Large intestine (tissue), 3 donors: ENCODE measurements around the gene S100Z. TPM values are rescaled to one million over a fixed set of nuclear protein-coding genes. Genes with fewer than 3 reads are reported as not detected.
"Not testable (repeated sequence)": the region's sequence is repeated elsewhere in the genome, so short reads cannot be mapped to it uniquely, and the experiment has no call there.

ENCODE experiments used
- DNase-seq, 2 donors: peaks; one replicate each; pipeline versions ENCODE4 v3.0.0 to v3.0.0-alpha.2; 2013
- H3K27ac ChIP-seq: one replicate; pipeline ENCODE4 v1.5.1; 2013; ENCODE audit warnings: low read length
- H3K27me3 ChIP-seq: 2 replicates; pipeline ENCODE4 v1.6.1; 2013; ENCODE audit warnings: low read length; ENCODE audit not compliant: control insufficient read depth, insufficient read depth
- H3K36me3 ChIP-seq: 2 replicates; pipeline ENCODE4 v1.6.1; 2013; ENCODE audit warnings: low read length; ENCODE audit not compliant: control insufficient read depth, insufficient read depth
- H3K4me1 ChIP-seq: one replicate; pipeline ENCODE4 v1.6.1; 2013; ENCODE audit warnings: low read length; ENCODE audit not compliant: control insufficient read depth, insufficient read depth
- H3K4me3 ChIP-seq: one replicate; pipeline ENCODE4 v1.5.1; 2013; ENCODE audit warnings: low read length
- H3K9me3 ChIP-seq: one replicate; pipeline ENCODE4 v1.6.1; 2013; ENCODE audit warnings: mild to moderate bottlenecking, low read depth, low read length, moderate library complexity; ENCODE audit not compliant: control insufficient read depth
- WGBS: methylation state at CpG from one replicate; pipeline ENCODE4 v1.1.5; 2013; ENCODE audit warnings: low lambda C conversion rate; ENCODE audit not compliant: insufficient coverage; 5-methylcytosine and 5-hydroxymethylcytosine counted together
- polyA plus RNA-seq: library from polyadenylated mRNA; unstranded; fragments of 120-200 nt; gene quantifications from one replicate; pipeline ENCODE4 v1.2.1, GENCODE V29; 2013

Gene S100Z
- polyA plus RNA-seq, 1 donor = 0.51 TPM

DNA sequence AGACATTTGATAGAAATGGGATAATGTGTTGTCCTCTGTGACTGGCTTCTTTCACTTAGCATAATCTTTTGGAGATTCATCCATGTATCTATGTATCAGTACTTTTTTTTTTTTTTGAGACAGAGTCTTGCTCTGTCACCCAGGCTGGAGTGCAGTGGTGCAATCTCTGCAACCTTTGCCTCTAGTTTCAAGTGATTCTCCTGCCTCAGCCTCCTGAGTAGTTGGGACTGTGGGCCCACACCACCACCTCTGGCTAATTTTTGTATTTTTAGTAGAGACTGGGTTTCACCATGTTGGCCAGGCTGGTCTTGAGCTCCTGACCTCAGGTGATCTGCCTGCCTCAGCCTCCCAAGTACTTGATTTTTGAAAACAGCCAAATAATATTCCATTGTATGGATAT is 23.4 kb upstream of the S100Z start:
- Histone ChIP-seq H3K4me1 (peaks cover 21% of the 10 kb centered on the region), H3K27ac (peak overlapping the region; percentile 48)
- H3K27me3 ChIP-seq, H3K36me3 ChIP-seq, H3K4me3 ChIP-seq, H3K9me3 ChIP-seq: not testable (repeated sequence)
- DNase-seq = peak in 1 of 2 donors; percentile 38

DNA sequence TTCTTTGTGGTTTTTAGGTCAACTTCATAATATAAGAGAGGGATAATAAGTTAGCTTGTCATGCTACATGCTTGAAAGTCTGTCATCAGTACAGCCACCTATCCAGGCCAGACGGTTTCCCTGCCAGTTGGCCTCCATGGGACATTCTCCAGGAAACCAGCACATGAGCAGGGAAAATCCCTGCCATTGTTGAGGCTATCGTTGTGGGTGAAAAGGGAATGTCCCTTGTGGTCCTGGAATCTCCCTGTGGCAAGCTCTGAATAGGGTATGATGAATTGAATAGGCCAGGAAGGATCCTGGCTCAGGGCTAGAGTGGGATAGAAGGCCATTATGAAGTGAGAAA is 18.7 kb upstream of the S100Z start:
- Histone ChIP-seq H3K4me1 (peaks cover 10% of the 10 kb centered on the region), H3K36me3 (peaks cover 28% of the 10 kb centered on the region), H3K4me3 (no peak overlapping the region), H3K27ac (peak overlapping the region; percentile 33), H3K27me3 (no peaks in the 10 kb centered on the region), H3K9me3 (no peaks in the 10 kb centered on the region)
- no CpG with 5 or more reads among the region's 2 CpGs for WGBS
- DNase-seq = no peak

DNA sequence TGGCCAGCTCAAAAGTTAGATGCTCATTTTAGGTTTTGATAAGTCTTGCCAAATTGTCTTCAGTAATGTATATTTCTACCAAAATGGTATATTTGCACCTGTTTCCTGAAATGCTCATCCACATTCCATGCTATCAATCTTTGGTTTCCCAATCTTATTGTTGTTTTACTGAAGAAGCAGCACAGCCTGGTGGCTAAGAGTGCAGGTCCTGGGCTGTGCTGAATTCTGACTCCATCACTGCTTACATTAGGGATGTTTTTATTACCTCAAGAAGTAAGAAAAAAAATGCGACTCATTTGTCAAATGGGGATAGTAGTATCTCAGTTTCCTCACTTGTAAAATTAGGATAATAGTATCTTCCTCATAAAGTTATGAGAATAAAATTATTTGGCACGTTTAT is 13.6 kb upstream of the S100Z start:
- 100% methylated on average over 1 of the region's 2 CpGs for WGBS

DNA sequence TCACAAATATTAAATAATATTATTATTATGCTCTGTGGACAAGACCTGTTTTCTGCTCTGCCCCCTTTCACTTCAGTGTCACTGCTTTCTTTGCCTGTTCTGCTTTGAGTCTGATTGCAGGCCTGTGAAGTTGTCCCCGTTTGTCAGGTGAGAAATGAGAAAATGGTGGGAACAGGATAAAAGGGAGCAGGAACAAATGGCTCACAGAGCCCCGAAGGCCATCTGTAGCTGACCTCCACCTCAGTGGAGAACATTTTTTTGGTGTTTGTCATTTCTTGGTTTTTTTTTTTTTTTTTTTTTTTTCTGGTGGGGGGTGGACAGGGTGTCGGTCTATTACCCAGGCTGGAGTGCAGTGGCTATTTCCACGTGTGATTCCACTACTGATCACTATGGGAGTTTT is 13.2 kb upstream of the S100Z start:
- H3K27me3 ChIP-seq = no peaks in the 10 kb centered on the region
- H3K4me1 ChIP-seq = peaks cover 26% of the 10 kb centered on the region
- H3K36me3 ChIP-seq = peaks cover 24% of the 10 kb centered on the region
- WGBS = no CpG with 5 or more reads among the region's 4 CpGs
- no peak for DNase-seq
- H3K4me3 ChIP-seq = no peak overlapping the region
- H3K27ac ChIP-seq = peak overlapping the region; percentile 78
- no peaks in the 10 kb centered on the region for H3K9me3 ChIP-seq

More for the DNA sequence above, 13.6 kb upstream of the S100Z start:
- Histone ChIP-seq H3K4me1 (peaks cover 26% of the 10 kb centered on the region), H3K9me3 (no peaks in the 10 kb centered on the region), H3K27ac (no peak overlapping the region), H3K36me3 (peaks cover 24% of the 10 kb centered on the region), H3K4me3 (no peak overlapping the region), H3K27me3 (no peaks in the 10 kb centered on the region)
- DNase-seq = no peak

DNA sequence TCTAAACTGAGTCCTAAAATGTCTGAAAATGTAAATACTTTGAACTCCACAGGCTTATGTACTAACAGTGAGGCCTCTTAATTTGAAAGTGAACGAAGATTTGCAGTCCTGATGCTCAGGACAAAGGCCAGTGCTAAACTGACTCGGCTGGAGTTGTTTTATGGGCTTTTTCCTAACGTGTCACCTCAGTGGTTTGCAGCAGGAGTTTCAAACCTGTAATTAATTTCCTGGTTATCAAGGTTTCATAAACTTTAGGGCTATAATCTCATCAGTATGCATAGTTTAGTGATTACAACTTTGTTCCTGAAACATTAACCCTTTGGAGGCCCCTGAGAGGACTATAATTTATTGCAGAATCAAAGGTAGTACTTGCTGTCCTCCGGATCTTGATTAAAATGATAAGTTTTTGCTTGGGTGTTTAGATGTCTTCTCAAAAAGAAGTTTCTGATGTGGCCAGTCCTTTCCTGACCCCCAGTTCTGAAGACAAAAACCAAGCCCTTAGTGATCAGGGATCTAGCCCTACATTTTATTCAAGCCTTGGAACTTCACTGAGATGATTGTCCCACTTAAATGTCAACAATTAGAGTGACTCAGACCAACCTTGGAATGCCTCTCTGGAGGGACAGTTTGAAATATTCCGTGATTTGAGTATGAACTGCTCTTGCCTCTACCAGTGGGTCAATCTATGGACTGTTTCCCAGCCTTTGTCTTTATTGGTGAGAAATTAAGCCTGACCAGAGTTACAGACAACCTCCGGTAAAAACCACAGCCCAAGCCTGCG is 11.1 kb upstream of the S100Z start:
- Histone ChIP-seq H3K4me3 (no peak overlapping the region), H3K4me1 (peaks cover 26% of the 10 kb centered on the region), H3K27ac (peak overlapping the region; percentile 87), H3K9me3 (no peaks in the 10 kb centered on the region), H3K27me3 (no peaks in the 10 kb centered on the region), H3K36me3 (peaks cover 12% of the 10 kb centered on the region)
- WGBS = no CpG with 5 or more reads among the region's 7 CpGs
- DNase-seq = peak; percentile 90 to 95

DNA sequence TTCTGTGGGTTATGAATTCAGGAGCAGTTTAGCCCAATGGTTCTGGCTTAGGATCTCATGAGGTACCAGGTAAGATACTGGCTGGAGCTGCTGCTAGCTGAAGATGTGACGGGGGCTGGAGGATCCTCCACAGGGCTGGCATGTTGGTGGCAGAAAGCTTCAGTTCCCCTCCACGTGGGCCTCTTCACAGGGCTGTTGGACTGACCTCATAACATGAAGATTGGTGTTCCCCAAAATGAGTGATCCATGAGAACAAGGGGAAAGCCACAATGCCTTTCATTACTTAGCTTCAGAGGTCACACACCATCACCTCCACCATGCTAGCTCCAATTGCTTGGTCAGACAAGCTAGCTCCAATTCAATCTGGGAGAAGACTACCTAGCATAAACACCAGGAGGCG is 8.5 kb upstream of the S100Z start:
- H3K4me1 ChIP-seq = peaks cover 26% of the 10 kb centered on the region
- 100% methylated on average over 1 of the region's 3 CpGs for WGBS
- H3K4me3 ChIP-seq = no peak overlapping the region
- H3K27ac ChIP-seq = no peak overlapping the region
- H3K27me3 ChIP-seq = no peaks in the 10 kb centered on the region
- no peaks in the 10 kb centered on the region for H3K36me3 ChIP-seq
- DNase-seq = no peak
- H3K9me3 ChIP-seq = no peaks in the 10 kb centered on the region

DNA sequence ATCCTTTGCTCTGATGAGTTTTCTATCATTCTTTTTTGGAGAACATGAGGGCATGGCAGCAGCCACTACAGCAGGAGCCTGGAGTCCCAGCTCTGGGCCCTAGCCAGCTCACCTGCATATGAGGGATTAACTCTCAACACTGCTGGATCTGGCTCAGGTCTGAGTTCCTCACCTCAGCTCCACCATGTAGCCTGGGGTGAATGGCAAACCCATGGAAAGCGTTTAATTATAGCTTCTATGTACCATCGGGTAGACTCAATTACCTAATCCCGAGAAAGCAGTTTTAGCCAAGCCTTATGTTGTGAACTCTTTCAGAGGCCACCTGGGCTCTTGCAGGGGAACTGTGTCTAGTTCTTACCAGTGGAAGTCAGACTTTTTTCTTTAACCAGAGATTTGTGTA is 3.9 kb upstream of the S100Z start:
- no CpG with 5 or more reads among the region's 3 CpGs for WGBS
- no peak overlapping the region for H3K4me3 ChIP-seq
- no peak overlapping the region for H3K27ac ChIP-seq
- no peaks in the 10 kb centered on the region for H3K27me3 ChIP-seq
- no peaks in the 10 kb centered on the region for H3K9me3 ChIP-seq
- no peaks in the 10 kb centered on the region for H3K36me3 ChIP-seq
- H3K4me1 ChIP-seq = peaks cover 14% of the 10 kb centered on the region
- DNase-seq = no peak

DNA sequence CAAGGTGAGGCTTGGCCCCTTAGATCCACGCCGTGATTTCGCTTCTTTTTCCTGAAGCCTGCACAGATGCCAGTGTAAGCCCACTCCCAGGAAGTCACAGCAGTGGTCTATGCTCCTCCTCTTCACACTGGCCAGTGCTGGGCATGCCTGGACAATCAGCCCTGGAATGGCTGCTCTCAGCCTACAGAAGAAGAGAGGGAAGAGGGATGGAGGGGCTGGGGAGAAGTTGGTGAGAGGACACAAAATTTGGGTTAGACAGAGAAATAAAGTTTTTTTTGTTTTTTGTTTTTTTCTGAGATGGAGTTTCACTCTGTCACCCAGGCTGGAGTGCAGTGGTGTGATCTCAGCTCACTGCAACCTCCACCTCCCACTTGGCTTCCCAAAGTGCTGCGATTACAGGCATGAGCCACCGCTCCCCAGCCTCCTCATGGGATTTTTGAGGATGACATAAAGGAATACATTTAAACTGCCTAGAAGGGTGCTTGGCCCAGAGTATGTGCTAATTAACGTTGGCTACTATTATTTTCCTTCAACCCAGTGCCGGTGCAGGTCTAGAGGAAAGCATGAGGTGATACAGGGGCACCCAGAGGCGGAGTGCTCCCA is 830 bp downstream of the S100Z start:
- no CpG with 5 or more reads among the region's 8 CpGs for WGBS
- H3K27ac ChIP-seq = peak overlapping the region; percentile 65
- no peaks in the 10 kb centered on the region for H3K27me3 ChIP-seq

DNA sequence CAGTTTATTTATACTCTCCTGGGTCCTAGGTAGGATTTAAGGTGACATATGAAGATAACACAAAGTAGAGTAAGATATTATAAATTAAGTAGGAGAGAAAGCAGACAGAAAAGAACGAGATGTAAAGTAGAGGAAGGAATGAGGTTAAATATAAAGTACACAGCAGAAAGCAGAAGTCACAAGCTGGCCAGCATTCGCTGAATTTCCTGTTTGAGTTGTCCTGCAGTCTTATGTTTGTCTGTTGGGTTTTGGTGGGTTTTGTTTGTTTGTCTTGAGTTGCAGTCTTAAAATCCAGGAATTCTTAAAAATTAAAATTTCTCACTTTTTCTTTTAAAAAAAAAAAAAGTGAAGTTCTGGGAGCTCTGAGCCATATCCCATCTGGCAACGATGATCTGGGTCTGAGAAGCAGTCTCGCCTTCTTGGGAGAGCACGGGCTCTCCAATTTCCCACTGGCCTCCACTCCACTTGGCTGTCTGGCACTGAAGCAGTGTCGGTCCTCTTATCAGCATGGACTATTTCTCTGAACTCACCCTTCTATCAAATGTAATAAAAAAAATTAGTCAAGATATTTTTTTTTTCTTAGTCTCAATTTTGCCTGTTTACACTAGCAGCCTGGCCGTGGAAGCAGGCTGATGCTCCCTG is 2.0 kb downstream of the S100Z start:
- Histone ChIP-seq H3K36me3 (no peaks in the 10 kb centered on the region), H3K9me3 (no peaks in the 10 kb centered on the region), H3K4me1 (peaks cover 54% of the 10 kb centered on the region), H3K27ac (no peak overlapping the region), H3K27me3 (no peaks in the 10 kb centered on the region), H3K4me3 (no peak overlapping the region)
- no peak for DNase-seq
- whole genome bisulfite sequencing = 64% methylated on average over 1 of the region's 7 CpGs

More for the DNA sequence above, 830 bp downstream of the S100Z start:
- peaks cover 47% of the 10 kb centered on the region for H3K4me1 ChIP-seq
- H3K36me3 ChIP-seq = no peaks in the 10 kb centered on the region
- no peaks in the 10 kb centered on the region for H3K9me3 ChIP-seq
- no peak for DNase-seq
- H3K4me3 ChIP-seq = no peak overlapping the region

DNA sequence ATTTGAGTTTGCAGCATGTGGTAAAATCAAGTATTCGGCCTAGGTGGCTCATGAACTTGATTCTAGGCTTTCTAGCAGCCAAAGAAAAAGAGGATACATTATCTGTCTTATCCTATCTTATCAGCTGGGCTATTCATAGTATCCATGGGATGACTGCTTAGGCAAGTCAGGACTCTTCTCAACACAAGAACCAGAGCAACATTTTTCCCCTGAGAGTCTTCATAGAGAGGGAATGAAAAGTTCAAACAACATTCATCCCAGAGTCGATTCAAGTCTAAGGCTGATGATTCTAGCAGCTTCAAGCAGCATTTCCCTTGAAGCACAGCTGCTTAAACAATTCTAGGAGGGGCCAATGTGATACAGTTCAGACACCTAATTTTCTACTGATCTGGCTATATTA is 3.0 kb downstream of the S100Z start:
- DNase-seq = no peak
- peaks cover 54% of the 10 kb centered on the region for H3K4me1 ChIP-seq
- H3K9me3 ChIP-seq = no peaks in the 10 kb centered on the region
- peak overlapping the region; percentile 45 for H3K27ac ChIP-seq
- H3K36me3 ChIP-seq = no peaks in the 10 kb centered on the region
- no peaks in the 10 kb centered on the region for H3K27me3 ChIP-seq
- no CpG with 5 or more reads among the region's 2 CpGs for WGBS
- H3K4me3 ChIP-seq = no peak overlapping the region
